Peyer's patch (tissue), 4 donors: ENCODE results near the gene SIRPB2.

ENCODE experiments used
- POLR2A ChIP-seq, 2 donors: fragments of 450-650 bp; IDR thresholded peaks; one replicate each; pipeline ENCODE4 v1.5.1; 2017; ENCODE audit warnings: antibody characterized with exemption in 2 of 2, mild to moderate bottlenecking in 2 of 2, moderate library complexity in 2 of 2
- TF ChIP-seq, protein P1 (sequence below), 6 experiments: fragments of 450-650 bp in 4 of 6; fragments of 200-600 bp in 2 of 6; sonication (generic) in 1 of 6; IDR thresholded peaks; one replicate each; pipeline ENCODE4 v1.5.1; 2017 to 2019; ENCODE audit warnings: antibody characterized with exemption in 6 of 6, mild to moderate bottlenecking in 3 of 6, moderate library complexity in 1 of 6

DNA sequence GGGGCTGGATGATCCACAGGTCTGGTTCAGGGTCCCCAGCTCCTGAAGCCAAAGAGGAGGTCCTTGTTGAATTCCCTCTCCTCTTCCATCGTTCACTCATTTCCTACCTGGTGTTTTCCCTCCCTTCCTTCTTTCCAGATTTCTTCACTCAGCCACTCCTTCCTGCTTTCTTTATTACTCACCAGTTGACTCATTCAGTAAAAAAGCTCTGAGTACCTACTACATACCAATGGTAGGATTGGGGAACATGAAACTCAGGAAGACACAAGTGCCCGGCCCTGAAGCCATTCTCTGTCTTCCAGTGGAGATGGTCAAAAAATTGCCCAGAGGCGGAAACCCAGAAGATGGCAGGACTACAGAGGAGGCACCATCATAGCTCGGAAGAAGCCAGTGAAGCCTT lies 12.7 kb downstream of the SIRPB2 start:
- TF ChIP-seq, protein P1, sequence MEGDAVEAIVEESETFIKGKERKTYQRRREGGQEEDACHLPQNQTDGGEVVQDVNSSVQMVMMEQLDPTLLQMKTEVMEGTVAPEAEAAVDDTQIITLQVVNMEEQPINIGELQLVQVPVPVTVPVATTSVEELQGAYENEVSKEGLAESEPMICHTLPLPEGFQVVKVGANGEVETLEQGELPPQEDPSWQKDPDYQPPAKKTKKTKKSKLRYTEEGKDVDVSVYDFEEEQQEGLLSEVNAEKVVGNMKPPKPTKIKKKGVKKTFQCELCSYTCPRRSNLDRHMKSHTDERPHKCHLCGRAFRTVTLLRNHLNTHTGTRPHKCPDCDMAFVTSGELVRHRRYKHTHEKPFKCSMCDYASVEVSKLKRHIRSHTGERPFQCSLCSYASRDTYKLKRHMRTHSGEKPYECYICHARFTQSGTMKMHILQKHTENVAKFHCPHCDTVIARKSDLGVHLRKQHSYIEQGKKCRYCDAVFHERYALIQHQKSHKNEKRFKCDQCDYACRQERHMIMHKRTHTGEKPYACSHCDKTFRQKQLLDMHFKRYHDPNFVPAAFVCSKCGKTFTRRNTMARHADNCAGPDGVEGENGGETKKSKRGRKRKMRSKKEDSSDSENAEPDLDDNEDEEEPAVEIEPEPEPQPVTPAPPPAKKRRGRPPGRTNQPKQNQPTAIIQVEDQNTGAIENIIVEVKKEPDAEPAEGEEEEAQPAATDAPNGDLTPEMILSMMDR (IDR thresholded peaks at IDR 0.05), result no peak
- TF ChIP-seq POLR2A (IDR thresholded peaks at IDR 0.05), result no peak
